Measurements from ENCODE around the gene PLIN5. TPM values are rescaled to one million over a fixed set of nuclear protein-coding genes. Genes with fewer than 3 reads are reported as not detected.
"Not testable (repeated sequence)": the region's sequence is repeated elsewhere in the genome, so short reads cannot be mapped to it uniquely, and the experiment has no call there.

PLIN5 gene
- total and polyA plus RNA-seq, 10 of the 15 experiments (the other 5 are each of a cell fraction or from before 2014, with no cell fraction given): 0.15 to 0.33 TPM; not detected in 8

- Histone ChIP-seq H3K4me1 (ENCODE audit: control insufficient read depth, insufficient read depth, low read length) (no peaks in the 10 kb centered on the region), H3K9me3 (replicated peaks; ENCODE audit: control insufficient read depth, insufficient read depth, low read length) (no peaks in the 10 kb centered on the region; the same call in 2 of the 3 replicates), H3K79me2 (ENCODE audit: control insufficient read depth, insufficient read depth, low read length) (no peaks in the 10 kb centered on the region), H3K4me2 (ENCODE audit: control insufficient read depth, insufficient read depth) (no peak overlapping the region), H3K27ac (ENCODE audit: control insufficient read depth, insufficient read depth) (no peak overlapping the region), H2AFZ (ENCODE audit: control insufficient read depth, low read depth, low read length) (no peak overlapping the region), H3K36me3 (ENCODE audit: control insufficient read depth in 2 of 2, insufficient read depth in 2 of 2, low read length in 1 of 2) (no peaks in the 10 kb centered on the region), H3K4me3 (no peak overlapping the region), H3K27me3 (replicated peaks in 1 of 2; ENCODE audit: control insufficient read depth in 2 of 2, insufficient read depth in 2 of 2, low read length in 1 of 2) (no peaks in the 10 kb centered on the region; a peak in 1 of 4 replicates), H3K9ac (ENCODE audit: control insufficient read depth, insufficient read depth, low read length) (no peak overlapping the region), H4K20me1 (ENCODE audit: control insufficient read depth, insufficient read depth) (no peaks in the 10 kb centered on the region)
- intact Hi-C loops (cut with micrococcal nuclease; ENCODE audit: unreplicated experiment) (no loop called here), in situ Hi-C loops (cut with MboI) (no loop called here)
- no peak for ATAC-seq
- no peak for FAIRE-seq
- DNase-seq (ENCODE audit: low read depth, low spot score): no peak
- 70% methylated on average over 15 of the region's 15 CpGs for WGBS (ENCODE audit: insufficient coverage, insufficient replicate concordance, low lambda C conversion rate, missing lambda C conversion rate)
- TF ChIP-seq ZNF687 (IDR thresholded peaks at IDR 0.05) (no peak), KDM1A (IDR thresholded peaks at IDR 0.05; ENCODE audit: borderline replicate concordance) (no peak), ZNF274 (IDR thresholded peaks at IDR 0.05; ENCODE audit: insufficient read depth, insufficient read length) (no peak), HDAC6 (IDR thresholded peaks at IDR 0.05; ENCODE audit: unreplicated experiment) (no peak), POU2F2 (IDR thresholded peaks at IDR 0.05; ENCODE audit: borderline replicate concordance, low read depth, low read length) (no peak), TAF1 (IDR thresholded peaks at IDR 0.05; ENCODE audit: borderline replicate concordance, low read depth, low read length) (no peak), ZBTB33 (IDR thresholded peaks at IDR 0.05) (no peak), WRNIP1 (IDR thresholded peaks at IDR 0.05; ENCODE audit: borderline replicate concordance, low read depth, low read length) (no peak), NFIC (IDR thresholded peaks at IDR 0.05; ENCODE audit: low read depth, low read length) (no peak), FOS (IDR thresholded peaks at IDR 0.05; ENCODE audit: borderline replicate concordance, extremely low read depth, insufficient read length) (no peak), STAT3 (IDR thresholded peaks at IDR 0.05; ENCODE audit: low read depth, low read length) (no peak), ZNF24 (IDR thresholded peaks at IDR 0.05) (no peak), CHD1 (IDR thresholded peaks at IDR 0.05; ENCODE audit: low read depth, low read length) (no peak)
- BruUV-seq (replicated peaks): no TSS peak
- CTCF ChIA-PET: interaction anchor here (0.6 kb wide), 1 partner anchor 27 kb away, joined by 4 read pairs; no protein-coding TSS in a partner anchor
- SMC1A ChIA-PET (ENCODE audit: uncharacterized antibody, unreplicated experiment): no interaction called here
- RAD21 ChIA-PET (ENCODE audit: unreplicated experiment): no interaction called here
- POLR2A ChIA-PET: no interaction called here
Observed at GRCh38 chr19:4528843-4529242, 6.2 kb downstream of the PLIN5 start.

- 67% methylated on average over 7 of the region's 8 CpGs for WGBS (ENCODE audit: insufficient coverage, insufficient replicate concordance, low lambda C conversion rate, missing lambda C conversion rate)
- not testable (repeated sequence) for H3K27me3 ChIP-seq (replicated peaks in 1 of 2; ENCODE audit: control insufficient read depth in 2 of 2, insufficient read depth in 2 of 2, low read length in 1 of 2); BruUV-seq (replicated peaks)
Observed at GRCh38 chr19:4527377-4527776, 7.6 kb downstream of the PLIN5 start.

More at GRCh38 chr19:4527377-4527776, 7.6 kb downstream of the PLIN5 start:
- H3K4me2 ChIP-seq (ENCODE audit: control insufficient read depth, insufficient read depth); in situ Hi-C loops (cut with MboI); RAD21 ChIA-PET (ENCODE audit: unreplicated experiment); H3K36me3 ChIP-seq (ENCODE audit: control insufficient read depth in 2 of 2, insufficient read depth in 2 of 2, low read length in 1 of 2); H3K9me3 ChIP-seq (replicated peaks; ENCODE audit: control insufficient read depth, insufficient read depth, low read length); H3K4me1 ChIP-seq (ENCODE audit: control insufficient read depth, insufficient read depth, low read length); H3K4me3 ChIP-seq; SMC1A ChIA-PET (ENCODE audit: uncharacterized antibody, unreplicated experiment); intact Hi-C loops (cut with micrococcal nuclease; ENCODE audit: unreplicated experiment); CTCF ChIA-PET; H3K9ac ChIP-seq (ENCODE audit: control insufficient read depth, insufficient read depth, low read length); H4K20me1 ChIP-seq (ENCODE audit: control insufficient read depth, insufficient read depth); POLR2A ChIA-PET; FAIRE-seq; H2AFZ ChIP-seq (ENCODE audit: control insufficient read depth, low read depth, low read length); H3K79me2 ChIP-seq (ENCODE audit: control insufficient read depth, insufficient read depth, low read length); H3K27ac ChIP-seq (ENCODE audit: control insufficient read depth, insufficient read depth); ATAC-seq; DNase-seq (ENCODE audit: low read depth, low spot score): not testable (repeated sequence)
